ENCODE results near the gene KLF13. TPM values are rescaled to one million over a fixed set of nuclear protein-coding genes. Genes with fewer than 3 reads are reported as not detected.

KLF13 gene
- total RNA-seq, 1 donor from 2014 or later, result 62.3 TPM

DNA sequence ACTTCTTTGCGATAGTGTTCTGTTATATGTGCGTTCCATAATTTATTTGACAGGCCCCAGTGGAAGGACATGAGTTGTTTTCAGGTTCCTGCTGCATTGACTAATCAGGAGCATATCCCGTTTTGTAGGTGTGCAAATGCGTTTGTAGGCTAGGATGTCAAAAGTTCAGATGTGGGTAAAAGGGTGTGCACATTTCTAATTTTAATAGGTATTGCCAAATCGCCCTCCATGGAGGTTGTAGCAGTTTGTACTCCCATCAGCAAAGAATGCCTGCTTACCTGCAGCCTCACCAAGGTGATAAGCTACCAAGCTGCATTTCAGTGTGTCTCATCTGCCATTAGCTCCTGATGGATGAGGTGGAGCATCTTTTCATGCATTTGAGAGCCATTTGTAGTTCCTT, 36.3 kb downstream of the KLF13 start:
- H3K27me3 ChIP-seq (ENCODE audit: low read depth), result no peaks in the 10 kb centered on the region
- intact Hi-C loops (cut with micrococcal nuclease), result no loop called here

DNA sequence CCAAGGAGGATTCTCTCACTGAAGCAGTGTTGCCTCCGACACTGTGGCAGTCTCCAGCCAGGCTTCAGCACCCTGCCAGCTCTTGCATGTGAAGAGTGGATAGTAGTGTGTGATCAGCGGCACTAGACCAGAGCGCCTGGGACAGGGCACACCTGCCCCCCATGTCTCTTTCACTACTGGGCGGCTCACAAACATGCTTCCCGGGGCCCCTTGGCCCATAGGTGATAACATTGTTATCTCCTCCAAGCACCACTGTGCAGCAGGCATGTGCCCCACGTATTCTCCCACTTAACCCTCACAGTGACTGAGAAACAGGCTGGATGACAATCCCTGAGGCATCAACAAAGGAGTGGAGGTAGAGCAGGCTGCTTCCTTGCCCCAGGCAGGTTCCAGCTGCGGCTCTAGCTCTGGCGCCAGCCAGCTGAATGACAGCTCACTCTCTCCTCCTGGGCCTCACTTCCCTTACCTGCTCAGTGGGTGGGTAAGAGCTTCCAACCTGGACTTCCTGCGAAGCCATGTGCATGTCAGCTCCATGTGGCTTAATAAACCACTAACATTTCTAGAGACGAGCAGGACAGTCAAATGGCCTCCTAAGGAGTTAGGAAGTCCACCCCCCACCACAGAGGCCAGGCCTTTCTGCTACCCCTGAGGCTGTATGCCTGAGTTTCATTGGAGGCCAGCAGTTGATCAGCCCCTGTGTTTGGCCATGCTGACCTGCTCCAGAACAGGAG, 37.8 kb downstream of the KLF13 start:
- peak overlapping the region; percentile 62 for H3K4me3 ChIP-seq
- TF ChIP-seq, protein P1, sequence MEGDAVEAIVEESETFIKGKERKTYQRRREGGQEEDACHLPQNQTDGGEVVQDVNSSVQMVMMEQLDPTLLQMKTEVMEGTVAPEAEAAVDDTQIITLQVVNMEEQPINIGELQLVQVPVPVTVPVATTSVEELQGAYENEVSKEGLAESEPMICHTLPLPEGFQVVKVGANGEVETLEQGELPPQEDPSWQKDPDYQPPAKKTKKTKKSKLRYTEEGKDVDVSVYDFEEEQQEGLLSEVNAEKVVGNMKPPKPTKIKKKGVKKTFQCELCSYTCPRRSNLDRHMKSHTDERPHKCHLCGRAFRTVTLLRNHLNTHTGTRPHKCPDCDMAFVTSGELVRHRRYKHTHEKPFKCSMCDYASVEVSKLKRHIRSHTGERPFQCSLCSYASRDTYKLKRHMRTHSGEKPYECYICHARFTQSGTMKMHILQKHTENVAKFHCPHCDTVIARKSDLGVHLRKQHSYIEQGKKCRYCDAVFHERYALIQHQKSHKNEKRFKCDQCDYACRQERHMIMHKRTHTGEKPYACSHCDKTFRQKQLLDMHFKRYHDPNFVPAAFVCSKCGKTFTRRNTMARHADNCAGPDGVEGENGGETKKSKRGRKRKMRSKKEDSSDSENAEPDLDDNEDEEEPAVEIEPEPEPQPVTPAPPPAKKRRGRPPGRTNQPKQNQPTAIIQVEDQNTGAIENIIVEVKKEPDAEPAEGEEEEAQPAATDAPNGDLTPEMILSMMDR (IDR thresholded peaks at IDR 0.05; ENCODE audit: borderline replicate concordance), result no peak
- intact Hi-C loops (cut with micrococcal nuclease), result no loop called here

More for the DNA sequence above, 36.3 kb downstream of the KLF13 start:
- Histone ChIP-seq H3K4me1 (peaks cover 100% of the 10 kb centered on the region), H3K36me3 (no peaks in the 10 kb centered on the region), H3K9me3 (replicated peaks) (no peaks in the 10 kb centered on the region), H3K4me3 (no peak overlapping the region), H3K27ac (replicated peaks) (peak overlapping the region; percentile 100)
- no peak for DNase-seq
- TF ChIP-seq, protein P1 (IDR thresholded peaks at IDR 0.05; ENCODE audit: borderline replicate concordance), result no peak

DNA sequence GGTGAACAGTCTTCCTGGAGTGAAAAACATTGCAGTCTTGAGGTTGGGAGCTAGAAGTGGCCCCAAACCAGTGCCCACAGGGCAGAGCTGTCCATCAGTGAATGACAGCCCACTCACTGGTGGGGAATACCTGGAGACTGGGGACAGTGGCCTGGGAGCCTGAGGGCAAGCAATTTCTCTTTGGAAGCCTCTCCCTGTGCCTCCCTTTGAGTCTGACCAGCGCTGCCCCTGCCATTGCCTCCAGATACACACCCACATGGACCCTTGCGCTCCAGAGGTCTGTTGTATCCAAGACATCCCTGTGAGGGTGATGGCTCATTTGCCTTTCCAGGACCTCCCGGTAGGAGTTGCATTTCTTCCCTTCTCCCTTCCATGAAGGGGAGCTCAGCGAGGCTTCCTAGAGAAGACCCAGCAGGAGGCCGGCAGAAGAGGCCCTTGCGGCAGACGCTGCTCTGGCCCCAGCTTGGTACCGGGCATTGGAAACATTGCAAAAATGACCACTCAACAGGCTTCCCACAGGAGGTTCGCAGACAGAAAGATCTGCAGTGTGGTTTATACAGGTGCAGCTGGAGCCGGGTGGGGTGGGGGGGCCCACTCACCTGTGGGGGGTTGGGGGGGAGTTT, 38.5 kb downstream of the KLF13 start:
- TF ChIP-seq, protein P1 (IDR thresholded peaks at IDR 0.05; ENCODE audit: borderline replicate concordance), result no peak
- peak; percentile 16 for DNase-seq
- no peaks in the 10 kb centered on the region for H3K27me3 ChIP-seq (ENCODE audit: low read depth)
- H3K4me3 ChIP-seq, result peak overlapping the region; percentile 62
- no peaks in the 10 kb centered on the region for H3K9me3 ChIP-seq (replicated peaks)
- peaks cover 100% of the 10 kb centered on the region for H3K4me1 ChIP-seq
- H3K36me3 ChIP-seq, result no peaks in the 10 kb centered on the region
- intact Hi-C loops (cut with micrococcal nuclease), result no loop called here
- H3K27ac ChIP-seq (replicated peaks), result peak overlapping the region; percentile 100

More for the DNA sequence above, 37.8 kb downstream of the KLF13 start:
- DNase-seq, result peak; percentile 34
- no peaks in the 10 kb centered on the region for H3K27me3 ChIP-seq (ENCODE audit: low read depth)
- peaks cover 100% of the 10 kb centered on the region for H3K4me1 ChIP-seq
- no peaks in the 10 kb centered on the region for H3K9me3 ChIP-seq (replicated peaks)
- peak overlapping the region; percentile 100 for H3K27ac ChIP-seq (replicated peaks)
- H3K36me3 ChIP-seq, result no peaks in the 10 kb centered on the region

DNA sequence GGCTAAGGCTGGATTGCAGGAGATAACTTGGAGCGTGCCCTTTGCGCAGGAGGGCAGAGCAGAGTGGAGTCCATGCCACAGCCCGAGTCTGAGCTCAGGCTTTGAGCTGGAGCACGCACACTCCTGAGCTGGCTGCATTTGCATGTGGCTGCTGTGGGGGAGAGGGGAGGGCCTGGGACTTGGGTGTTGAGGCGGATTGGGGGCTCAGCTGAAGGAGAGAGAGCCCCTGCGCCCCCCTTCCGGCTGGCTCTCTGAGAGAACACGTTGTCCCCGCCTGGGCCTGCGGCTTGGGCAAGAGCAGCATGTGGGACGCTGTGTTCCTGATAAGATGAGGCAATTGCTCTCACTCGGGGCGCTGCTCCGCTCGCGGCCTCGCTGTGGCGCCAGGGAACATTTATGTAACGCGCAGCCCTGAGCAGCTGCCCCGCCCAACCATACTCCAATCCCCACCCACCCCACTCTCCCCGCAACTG, 39.1 kb downstream of the KLF13 start:
- H3K4me1 ChIP-seq, result peaks cover 100% of the 10 kb centered on the region
- H3K27ac ChIP-seq (replicated peaks), result peak overlapping the region; percentile 100
- H3K9me3 ChIP-seq (replicated peaks), result no peaks in the 10 kb centered on the region
- peak; percentile 97 for DNase-seq
- H3K4me3 ChIP-seq, result peak overlapping the region; percentile 62
- no peaks in the 10 kb centered on the region for H3K27me3 ChIP-seq (ENCODE audit: low read depth)
- TF ChIP-seq, protein P1 (IDR thresholded peaks at IDR 0.05; ENCODE audit: borderline replicate concordance), result peak; percentile 48
- intact Hi-C loops (cut with micrococcal nuclease), result no loop called here
- no peaks in the 10 kb centered on the region for H3K36me3 ChIP-seq

DNA sequence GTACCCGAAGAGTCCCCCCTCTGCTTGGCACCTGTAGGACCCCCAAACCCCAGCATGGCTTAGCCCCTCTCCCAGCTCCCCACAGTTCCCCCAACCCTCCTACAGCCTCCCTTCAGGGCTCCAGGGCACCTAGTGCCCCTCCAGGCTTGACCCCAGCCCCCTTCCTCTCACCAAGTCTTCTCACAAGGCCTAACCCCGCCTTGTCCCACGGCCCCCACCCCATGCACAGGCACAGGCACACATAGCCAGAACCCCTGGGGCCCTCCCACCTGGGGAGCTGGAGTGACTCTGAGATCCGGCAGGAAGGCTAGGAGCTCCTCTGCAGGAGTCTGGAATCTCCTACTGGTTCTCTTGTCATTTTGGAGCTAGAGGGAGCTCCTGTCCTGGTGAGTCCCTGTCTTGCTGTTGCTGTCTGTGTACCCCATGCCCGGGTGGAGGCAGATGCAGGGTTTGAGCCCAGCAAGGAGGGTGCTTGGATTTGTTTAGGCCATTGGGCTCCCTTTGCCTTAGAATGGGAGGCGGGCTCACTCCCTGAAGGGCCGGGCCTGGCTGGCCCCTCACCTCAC, 39.6 kb downstream of the KLF13 start:
- Histone ChIP-seq H3K4me1 (peaks cover 100% of the 10 kb centered on the region), H3K27me3 (ENCODE audit: low read depth) (no peaks in the 10 kb centered on the region), H3K4me3 (peak overlapping the region; percentile 62), H3K27ac (replicated peaks) (peak overlapping the region; percentile 100), H3K36me3 (no peaks in the 10 kb centered on the region), H3K9me3 (replicated peaks) (no peaks in the 10 kb centered on the region)
- peak; percentile 64 for DNase-seq
- intact Hi-C loops (cut with micrococcal nuclease), result no loop called here
- TF ChIP-seq, protein P1 (IDR thresholded peaks at IDR 0.05; ENCODE audit: borderline replicate concordance), result peak; percentile 39
